ENCODE measurements around the gene S100A5.

The S100A5 gene

GRCh38 chr1:153495536-153495935 lies 45.2 kb downstream of the S100A5 start:
- no peak for DNase-seq (ENCODE audit: low read depth)
- H3K4me3 ChIP-seq (ENCODE audit: low read depth, low read length): no peak overlapping the region
- no peak for TF ChIP-seq CTCF (IDR thresholded peaks at IDR 0.05; ENCODE audit: insufficient read depth, low read depth, low read length, missing control alignments)

GRCh38 chr1:153494976-153495535 lies 45.7 kb downstream of the S100A5 start:
- peak; percentile 69 for DNase-seq (ENCODE audit: low read depth)
- H3K4me3 ChIP-seq (ENCODE audit: low read depth, low read length): no peak overlapping the region
- peak; percentile 90 for TF ChIP-seq CTCF (IDR thresholded peaks at IDR 0.05; ENCODE audit: insufficient read depth, low read depth, low read length, missing control alignments)

GRCh38 chr1:153493343-153493960 lies 47.3 kb downstream of the S100A5 start:
- DNase-seq (ENCODE audit: low read depth): no peak
- TF ChIP-seq CTCF (IDR thresholded peaks at IDR 0.05; ENCODE audit: insufficient read depth, low read depth, low read length, missing control alignments): no peak
- H3K4me3 ChIP-seq (ENCODE audit: low read depth, low read length): no peak overlapping the region

GRCh38 chr1:153490272-153491051 lies 50.3 kb downstream of the S100A5 start:
- TF ChIP-seq CTCF (IDR thresholded peaks at IDR 0.05; ENCODE audit: insufficient read depth, low read depth, low read length, missing control alignments): no peak
- peak; percentile 51 for DNase-seq (ENCODE audit: low read depth)
- H3K4me3 ChIP-seq (ENCODE audit: low read depth, low read length): no peak overlapping the region

- DNase-seq (ENCODE audit: low read depth): no peak
- no peak overlapping the region for H3K4me3 ChIP-seq (ENCODE audit: low read depth, low read length)
These were observed 52.0 kb downstream of the S100A5 start for GRCh38 chr1:153488731-153489130.

GRCh38 chr1:153487707-153488106 lies 53.0 kb downstream of the S100A5 start:
- no peak for TF ChIP-seq CTCF (IDR thresholded peaks at IDR 0.05; ENCODE audit: insufficient read depth, low read depth, low read length, missing control alignments)
- no peak for DNase-seq (ENCODE audit: low read depth)
- no peak overlapping the region for H3K4me3 ChIP-seq (ENCODE audit: low read depth, low read length)

More at GRCh38 chr1:153488731-153489130, 52.0 kb downstream of the S100A5 start:
- no peak for TF ChIP-seq CTCF (IDR thresholded peaks at IDR 0.05; ENCODE audit: insufficient read depth, low read depth, low read length, missing control alignments)
